Keratinocyte (primary cell): ENCODE measurements around the gene DUSP3. TPM values are rescaled to one million over a fixed set of nuclear protein-coding genes. Genes with fewer than 3 reads are reported as not detected.

ENCODE experiments used
- DNase-seq: peaks from one replicate; pipeline ENCODE4 v3.0.0-alpha.2; 2011; ENCODE audit warnings: low read depth, missing footprints, low spot score
- FAIRE-seq: peaks from 2 replicates; lab custom pipeline; 2011; peaks lifted over from hg19 to GRCh38; lab: Jason Lieb, UNC
- H2AFZ ChIP-seq: 2 replicates; pipeline ENCODE4 v1.6.0; 2012; ENCODE audit warnings: low read length, control low read depth, inconsistent platforms; ENCODE audit not compliant: control insufficient read depth
- H3K27ac ChIP-seq: 2 replicates; pipeline ENCODE4 v1.5.1; 2011; ENCODE audit warnings: low read length; ENCODE audit not compliant: control insufficient read depth, insufficient read depth
- H3K27me3 ChIP-seq: 3 replicates; pipeline ENCODE4 v1.6.0; 2011; ENCODE audit warnings: low read length; ENCODE audit not compliant: control insufficient read depth, insufficient read depth; ENCODE audit errors: extremely low read depth
- H3K36me3 ChIP-seq, 2 experiments: 2 replicates in 1 of 2; 3 replicates in 1 of 2; pipeline ENCODE4 v1.5.1; 2011; ENCODE audit warnings: low read length in 2 of 2, mild to moderate bottlenecking in 1 of 2; ENCODE audit not compliant: control insufficient read depth in 2 of 2, insufficient read depth in 2 of 2; ENCODE audit errors: extremely low read depth in 1 of 2
- H3K4me1 ChIP-seq: 3 replicates; pipeline ENCODE4 v1.5.1; 2011; ENCODE audit warnings: low read length; ENCODE audit not compliant: control insufficient read depth, insufficient read depth; ENCODE audit errors: extremely low read depth
- H3K4me2 ChIP-seq: 3 replicates; pipeline ENCODE4 v1.6.0; 2011; ENCODE audit warnings: low read depth, low read length; ENCODE audit not compliant: control insufficient read depth, insufficient read depth; ENCODE audit errors: extremely low read depth
- H3K4me3 ChIP-seq, 3 experiments: fragments of 200-600 bp in 1 of 3; sonication (generic) in 1 of 3; 2 replicates in 2 of 3; 3 replicates in 1 of 3; pipeline ENCODE4 v1.5.1; 2011 to 2016; ENCODE audit warnings: low read length in 3 of 3, mild to moderate bottlenecking in 3 of 3, control low read depth in 2 of 3, inconsistent platforms in 1 of 3, low read depth in 1 of 3, mixed read lengths in 1 of 3, mixed run types in 1 of 3, moderate library complexity in 1 of 3; ENCODE audit not compliant: control insufficient read depth in 2 of 3, insufficient read depth in 2 of 3; ENCODE audit errors: extremely low read depth in 1 of 3
- H3K79me2 ChIP-seq: 2 replicates; pipeline ENCODE4 v1.6.0; 2012; ENCODE audit warnings: low read length; ENCODE audit not compliant: control insufficient read depth, insufficient read depth
- H3K9ac ChIP-seq: 3 replicates; pipeline ENCODE4 v1.6.0; 2011; ENCODE audit warnings: low read length; ENCODE audit not compliant: control insufficient read depth, insufficient read depth; ENCODE audit errors: extremely low read depth
- H3K9me1 ChIP-seq: 3 replicates; pipeline ENCODE4 v1.6.0; 2011; ENCODE audit warnings: low read length; ENCODE audit not compliant: control insufficient read depth, insufficient read depth; ENCODE audit errors: extremely low read depth
- H3K9me3 ChIP-seq: 2 replicates; pipeline ENCODE4 v1.5.1; 2012; ENCODE audit warnings: low read depth, low read length; ENCODE audit not compliant: control insufficient read depth
- H4K20me1 ChIP-seq: 3 replicates; pipeline ENCODE4 v1.6.0; 2011; ENCODE audit warnings: low read length; ENCODE audit not compliant: control insufficient read depth, insufficient read depth; ENCODE audit errors: extremely low read depth
- EZH2 ChIP-seq: IDR thresholded peaks from one replicate; pipeline ENCODE4 v1.6.1; 2012; ENCODE audit warnings: inconsistent platforms, mild to moderate bottlenecking, low read length, moderate library complexity
- dilution Hi-C: fragments of 300-500 bp; cut with MboI; formaldehyde crosslinking; loops from one replicate; pipeline ENCODE4 v1.7.0; 2020; ENCODE audit warnings: low sequenced_read_pairs; ENCODE audit not compliant: extremely low pct_ligation_motif_present
- polyA plus RNA-seq, 5 experiments: library from polyadenylated mRNA; depleted of rRNA in 3 of 5; stranded (reverse) in 3 of 5; stranded (forward) in 1 of 5; unstranded in 1 of 5; fragments of >200 nt; gene quantifications; 1 replicate in 1 of 5; 2 replicates in 3 of 5; 3 replicates in 1 of 5; pipeline versions ENCODE4 v1.2.1 to v1.2.3, GENCODE V29; 2011 to 2012; ENCODE audit warnings: missing spikeins in 2 of 5, low read depth in 1 of 5, low replicate concordance in 1 of 5
- TF ChIP-seq, protein P1 (sequence below), 3 experiments: IDR thresholded peaks in 1 of 3; conservative IDR thresholded peaks in 1 of 3; optimal IDR thresholded peaks in 1 of 3; 2 replicates in 2 of 3; 3 replicates in 1 of 3; pipeline versions ENCODE3 to v1.5.1; 2011; ENCODE audit warnings: low read length in 3 of 3, mild to moderate bottlenecking in 3 of 3, moderate library complexity in 2 of 3, control low read depth in 1 of 3, inconsistent platforms in 1 of 3; ENCODE audit not compliant: insufficient read depth in 2 of 3; ENCODE audit errors: extremely low read depth in 1 of 3

DUSP3 gene
- polyA plus RNA-seq, 1 donor (not counting 4 experiments of a cell fraction or from before 2014, with no cell fraction given) = 39.2 TPM

DNA sequence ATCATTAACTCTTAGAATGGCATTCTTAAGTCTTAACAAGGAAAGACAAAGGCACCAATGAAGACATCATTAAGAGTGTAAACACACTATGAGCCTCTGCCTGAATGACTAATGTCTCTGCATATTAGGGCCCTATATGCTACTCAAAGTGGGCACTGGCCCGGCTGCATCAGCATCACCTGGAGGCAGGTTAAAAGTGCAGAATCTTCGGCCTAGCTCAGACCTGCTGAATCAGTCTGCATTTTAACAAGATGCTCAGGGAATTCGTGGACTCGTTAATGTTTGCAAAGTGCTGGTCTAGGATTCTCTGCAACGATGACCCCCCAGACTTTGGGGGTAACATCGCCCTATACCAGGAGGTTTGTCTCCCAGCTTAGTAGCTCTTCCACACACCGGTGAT is 47.4 kb upstream of the DUSP3 start:
- dilution Hi-C loops = no loop called here

DNA sequence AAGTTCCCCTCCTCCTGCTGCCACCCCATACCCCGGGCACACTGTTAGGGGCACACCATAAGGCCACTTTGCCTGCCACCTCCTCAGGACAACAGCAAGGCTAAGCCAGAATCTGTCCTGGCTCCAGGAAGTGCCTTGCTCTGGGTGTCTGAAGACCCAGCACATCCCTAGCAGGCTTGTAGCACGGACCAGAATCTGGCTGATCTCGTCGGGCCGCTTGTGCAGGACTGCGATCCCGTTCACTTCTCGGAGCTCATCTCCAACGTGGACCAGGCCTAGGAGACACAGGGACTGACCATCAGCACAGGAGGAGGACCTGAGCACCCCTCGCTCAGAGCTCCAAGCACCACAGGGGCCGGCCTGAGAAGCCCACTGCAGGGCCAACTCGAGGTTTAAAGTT is 46.8 kb upstream of the DUSP3 start:
- dilution Hi-C loops = no loop called here
- no peaks in the 10 kb centered on the region for H3K9me1 ChIP-seq
- FAIRE-seq (no peak), DNase-seq (no peak)
- H3K4me1 ChIP-seq = peaks cover 4% of the 10 kb centered on the region
- no peaks in the 10 kb centered on the region for H4K20me1 ChIP-seq
- TF ChIP-seq, protein P1, sequence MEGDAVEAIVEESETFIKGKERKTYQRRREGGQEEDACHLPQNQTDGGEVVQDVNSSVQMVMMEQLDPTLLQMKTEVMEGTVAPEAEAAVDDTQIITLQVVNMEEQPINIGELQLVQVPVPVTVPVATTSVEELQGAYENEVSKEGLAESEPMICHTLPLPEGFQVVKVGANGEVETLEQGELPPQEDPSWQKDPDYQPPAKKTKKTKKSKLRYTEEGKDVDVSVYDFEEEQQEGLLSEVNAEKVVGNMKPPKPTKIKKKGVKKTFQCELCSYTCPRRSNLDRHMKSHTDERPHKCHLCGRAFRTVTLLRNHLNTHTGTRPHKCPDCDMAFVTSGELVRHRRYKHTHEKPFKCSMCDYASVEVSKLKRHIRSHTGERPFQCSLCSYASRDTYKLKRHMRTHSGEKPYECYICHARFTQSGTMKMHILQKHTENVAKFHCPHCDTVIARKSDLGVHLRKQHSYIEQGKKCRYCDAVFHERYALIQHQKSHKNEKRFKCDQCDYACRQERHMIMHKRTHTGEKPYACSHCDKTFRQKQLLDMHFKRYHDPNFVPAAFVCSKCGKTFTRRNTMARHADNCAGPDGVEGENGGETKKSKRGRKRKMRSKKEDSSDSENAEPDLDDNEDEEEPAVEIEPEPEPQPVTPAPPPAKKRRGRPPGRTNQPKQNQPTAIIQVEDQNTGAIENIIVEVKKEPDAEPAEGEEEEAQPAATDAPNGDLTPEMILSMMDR (optimal IDR thresholded peaks at IDR 0.05 in 1 of 3, IDR thresholded peaks at IDR 0.05 in 1 of 3, conservative IDR thresholded peaks at IDR 0.05 in 1 of 3; ENCODE audit: extremely low read depth in 1 of 3, insufficient read depth in 2 of 3, low read length in 3 of 3) = no peak
- no peak for TF ChIP-seq EZH2
- H3K79me2 ChIP-seq = no peaks in the 10 kb centered on the region
- H3K4me3 ChIP-seq = no peak overlapping the region
- H3K27me3 ChIP-seq = no peaks in the 10 kb centered on the region
- no peak overlapping the region for H3K4me2 ChIP-seq
- H3K36me3 ChIP-seq = peaks cover 11 to 30% of the 10 kb centered on the region in 2 experiments
- no peak overlapping the region for H2AFZ ChIP-seq
- H3K9ac ChIP-seq = no peak overlapping the region
- no peaks in the 10 kb centered on the region for H3K9me3 ChIP-seq
- no peak overlapping the region for H3K27ac ChIP-seq

More for the DNA sequence above, 47.4 kb upstream of the DUSP3 start:
- FAIRE-seq (no peak), DNase-seq (no peak)
- H3K9me3 ChIP-seq = no peaks in the 10 kb centered on the region
- H3K4me1 ChIP-seq = peaks cover 4% of the 10 kb centered on the region
- H3K9me1 ChIP-seq = no peaks in the 10 kb centered on the region
- TF ChIP-seq, protein P1 (optimal IDR thresholded peaks at IDR 0.05 in 1 of 3, IDR thresholded peaks at IDR 0.05 in 1 of 3, conservative IDR thresholded peaks at IDR 0.05 in 1 of 3; ENCODE audit: extremely low read depth in 1 of 3, insufficient read depth in 2 of 3, low read length in 3 of 3) = no peak
- no peak for TF ChIP-seq EZH2
- no peaks in the 10 kb centered on the region for H3K79me2 ChIP-seq
- H4K20me1 ChIP-seq = no peaks in the 10 kb centered on the region
- no peak overlapping the region for H3K27ac ChIP-seq
- no peaks in the 10 kb centered on the region for H3K27me3 ChIP-seq
- no peak overlapping the region for H3K4me3 ChIP-seq
- peaks cover 15 to 30% of the 10 kb centered on the region in 2 experiments for H3K36me3 ChIP-seq
- no peak overlapping the region for H2AFZ ChIP-seq
- H3K9ac ChIP-seq = no peak overlapping the region
- H3K4me2 ChIP-seq = no peak overlapping the region
